Effector memory CD4-positive, alpha-beta T cell (primary cell): Measurements from ENCODE around the gene NFAT5.

ENCODE experiments used
- DNase-seq, 3 donors: peaks; one replicate each; pipeline ENCODE4 v3.0.0-alpha.2; 2020
- H3K27ac ChIP-seq: 2 replicates; pipeline ENCODE4 v1.7.0; 2013; ENCODE audit warnings: mild to moderate bottlenecking, low read length, moderate library complexity; ENCODE audit not compliant: insufficient read depth, poor library complexity, severe bottlenecking
- H3K27me3 ChIP-seq: replicated peaks from 2 replicates; pipeline ENCODE4 v1.7.0; 2013; ENCODE audit warnings: mild to moderate bottlenecking, low read length; ENCODE audit not compliant: insufficient read depth, control insufficient read depth, poor library complexity, severe bottlenecking
- H3K36me3 ChIP-seq: 2 replicates; pipeline ENCODE4 v1.7.0; 2013; ENCODE audit warnings: mild to moderate bottlenecking, low read length, moderate library complexity; ENCODE audit not compliant: control insufficient read depth, insufficient read depth
- H3K4me1 ChIP-seq: 2 replicates; pipeline ENCODE4 v1.7.0; 2013; ENCODE audit warnings: low read length, mild to moderate bottlenecking; ENCODE audit not compliant: control insufficient read depth, insufficient read depth, poor library complexity, severe bottlenecking
- H3K4me3 ChIP-seq: 2 replicates; pipeline ENCODE4 v1.7.0; 2013; ENCODE audit warnings: low read length, low read depth, mild to moderate bottlenecking; ENCODE audit not compliant: insufficient read depth, poor library complexity, severe bottlenecking
- H3K9me3 ChIP-seq: 2 replicates; pipeline ENCODE4 v1.7.0; 2013; ENCODE audit warnings: mild to moderate bottlenecking, low read length, moderate library complexity; ENCODE audit not compliant: control insufficient read depth

Gene NFAT5

GRCh38 chr16:69662901-69663300, 97.1 kb downstream of the NFAT5 start:
- Histone ChIP-seq H3K36me3 (peaks cover 5% of the 10 kb centered on the region), H3K27ac (no peak overlapping the region), H3K4me1 (no peaks in the 10 kb centered on the region), H3K9me3 (no peaks in the 10 kb centered on the region), H3K4me3 (no peak overlapping the region), H3K27me3 (no peaks in the 10 kb centered on the region)
- DNase-seq, result no peak

DNA sequence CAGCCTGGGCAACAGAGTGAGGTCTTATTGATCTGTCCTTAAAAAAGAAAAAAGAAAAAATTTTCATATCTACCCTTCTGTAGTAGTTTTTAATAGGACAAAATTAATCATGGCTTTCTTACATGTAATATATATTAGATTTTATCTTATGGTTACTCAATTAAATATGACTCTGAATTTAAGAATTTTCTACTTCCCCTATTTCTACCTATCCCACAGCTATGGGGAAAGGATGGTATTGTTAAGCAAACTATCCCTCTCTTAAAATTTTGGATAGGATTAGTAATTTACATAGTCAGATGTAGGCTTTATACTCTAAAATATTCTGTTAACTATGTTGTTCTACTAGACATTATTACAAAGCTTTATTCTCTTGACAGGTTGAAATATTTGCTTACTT, 98.1 kb downstream of the NFAT5 start:
- H3K27ac ChIP-seq, result no peak overlapping the region
- H3K4me1 ChIP-seq, result no peaks in the 10 kb centered on the region
- H3K27me3 ChIP-seq, result no peaks in the 10 kb centered on the region
- H3K9me3 ChIP-seq, result no peaks in the 10 kb centered on the region
- no peak for DNase-seq
- H3K36me3 ChIP-seq, result peaks cover 5% of the 10 kb centered on the region
- no peak overlapping the region for H3K4me3 ChIP-seq

DNA sequence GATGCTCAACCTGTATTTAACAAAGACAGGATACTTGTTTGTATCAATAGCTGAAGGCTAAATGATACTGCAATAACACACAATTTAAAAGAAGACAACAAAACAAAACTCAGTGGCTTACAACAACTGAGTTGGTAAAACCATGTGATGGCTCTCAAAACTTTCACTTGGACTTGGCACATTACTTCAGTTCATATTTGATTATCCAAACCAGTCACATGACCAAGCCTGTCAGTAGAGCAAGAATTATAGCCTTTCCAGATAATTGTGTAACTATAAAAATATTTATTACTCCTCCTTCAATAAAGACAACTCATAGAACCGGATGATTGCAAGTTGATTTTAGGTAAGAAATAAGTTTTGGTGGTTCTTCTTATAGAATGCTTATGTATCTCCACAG, 103.8 kb downstream of the NFAT5 start:
- no peak for DNase-seq
- H3K4me3 ChIP-seq, result no peak overlapping the region
- no peak overlapping the region for H3K27ac ChIP-seq
- H3K4me1 ChIP-seq, result no peaks in the 10 kb centered on the region
- peaks cover 6% of the 10 kb centered on the region for H3K36me3 ChIP-seq
- H3K27me3 ChIP-seq, result no peaks in the 10 kb centered on the region
- no peaks in the 10 kb centered on the region for H3K9me3 ChIP-seq

DNA sequence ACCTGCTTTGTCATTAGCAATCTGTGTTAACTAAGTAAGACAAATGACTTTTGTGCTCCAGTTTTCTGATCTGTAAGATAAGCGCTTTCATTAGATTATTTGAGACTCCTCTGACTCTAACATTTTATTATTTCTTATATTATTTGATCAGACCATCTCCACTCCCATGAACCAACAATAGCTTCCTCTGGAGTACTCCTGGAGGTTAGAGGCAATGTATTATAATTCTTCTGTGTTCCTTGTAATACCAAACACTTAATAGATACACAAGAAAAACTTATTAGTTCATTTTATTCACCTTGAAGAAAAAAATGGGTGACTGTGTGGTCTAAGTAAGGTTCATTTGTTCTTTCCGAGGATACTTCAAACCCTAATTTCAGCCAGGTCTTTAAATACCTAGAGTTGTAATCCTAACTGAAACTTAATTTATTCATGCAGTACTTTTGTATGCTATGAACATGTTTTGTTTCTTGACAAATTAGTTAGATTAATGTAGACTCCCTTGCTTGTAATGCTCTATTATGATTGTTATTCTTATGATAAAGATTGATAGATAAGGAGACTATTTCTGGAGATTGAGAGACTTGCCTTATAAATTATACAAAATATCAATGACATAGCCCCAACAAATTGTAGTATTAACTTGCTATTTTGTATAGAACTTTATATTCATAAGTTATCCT, 106.7 kb downstream of the NFAT5 start:
- Histone ChIP-seq H3K9me3 (no peaks in the 10 kb centered on the region), H3K36me3 (peaks cover 9% of the 10 kb centered on the region), H3K4me1 (no peaks in the 10 kb centered on the region), H3K4me3 (no peak overlapping the region), H3K27ac (no peak overlapping the region), H3K27me3 (no peaks in the 10 kb centered on the region)
- DNase-seq, result no peak

- Histone ChIP-seq H3K36me3 (peaks cover 9% of the 10 kb centered on the region), H3K9me3 (no peaks in the 10 kb centered on the region), H3K4me1 (no peaks in the 10 kb centered on the region), H3K27me3 (no peaks in the 10 kb centered on the region), H3K4me3 (no peak overlapping the region), H3K27ac (no peak overlapping the region)
- no peak for DNase-seq
Observed at GRCh38 chr16:69672998-69673713, 107.4 kb downstream of the NFAT5 start.

GRCh38 chr16:69680358-69680757, 114.6 kb downstream of the NFAT5 start:
- no peak for DNase-seq
- Histone ChIP-seq H3K4me1 (no peaks in the 10 kb centered on the region), H3K4me3 (no peak overlapping the region), H3K27me3 (no peaks in the 10 kb centered on the region), H3K36me3 (peaks cover 3% of the 10 kb centered on the region), H3K9me3 (no peaks in the 10 kb centered on the region), H3K27ac (no peak overlapping the region)

DNA sequence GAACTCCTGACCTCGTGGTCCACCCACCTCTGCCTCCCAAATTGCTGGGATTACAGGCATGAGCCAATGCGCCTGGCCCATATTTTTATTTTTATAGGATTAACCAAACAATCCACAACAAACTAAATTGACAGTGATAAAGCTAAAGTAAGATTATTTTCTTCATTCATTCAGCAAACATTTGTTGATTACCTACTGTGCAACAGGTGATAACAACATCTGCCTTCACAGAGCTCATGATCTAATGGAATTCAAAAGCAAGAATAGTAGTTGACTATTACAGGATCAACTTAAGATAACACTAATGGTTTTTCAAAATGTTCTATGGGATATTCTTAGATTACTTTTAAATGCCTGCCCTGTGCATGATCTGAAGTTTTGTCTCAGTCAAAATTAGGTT, 122.8 kb downstream of the NFAT5 start:
- DNase-seq, result no peak
- Histone ChIP-seq H3K27me3 (no peaks in the 10 kb centered on the region), H3K4me1 (no peaks in the 10 kb centered on the region), H3K27ac (no peak overlapping the region), H3K36me3 (peaks cover 23% of the 10 kb centered on the region), H3K9me3 (no peaks in the 10 kb centered on the region), H3K4me3 (no peak overlapping the region)

GRCh38 chr16:69691980-69692911, 126.5 kb downstream of the NFAT5 start:
- no peak overlapping the region for H3K27ac ChIP-seq
- no peaks in the 10 kb centered on the region for H3K4me1 ChIP-seq
- H3K36me3 ChIP-seq, result peaks cover 51% of the 10 kb centered on the region
- H3K4me3 ChIP-seq, result no peak overlapping the region
- no peaks in the 10 kb centered on the region for H3K27me3 ChIP-seq
- no peaks in the 10 kb centered on the region for H3K9me3 ChIP-seq
- no peak for DNase-seq

GRCh38 chr16:69693916-69694315, 128.2 kb downstream of the NFAT5 start:
- peaks cover 51% of the 10 kb centered on the region for H3K36me3 ChIP-seq

DNA sequence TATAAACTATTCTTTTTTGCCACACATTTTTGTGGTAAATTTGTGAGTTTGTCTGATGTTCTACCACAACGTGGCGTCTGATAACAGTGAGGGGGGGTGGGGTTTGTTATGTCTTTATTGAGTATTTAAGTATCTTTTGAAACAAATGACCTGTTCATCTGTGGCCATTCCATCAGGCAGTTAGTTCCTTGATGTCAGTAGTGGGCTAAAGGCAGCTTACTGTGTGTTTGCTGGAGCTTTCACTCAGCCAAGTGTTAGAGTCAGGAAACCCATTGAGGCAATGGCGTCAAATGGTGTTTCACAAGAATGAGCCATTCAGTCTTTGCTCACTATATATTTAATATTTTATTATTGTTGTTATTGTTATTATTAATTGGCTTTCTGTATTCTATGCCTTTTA, 132.6 kb downstream of the NFAT5 start:
- DNase-seq, result no peak
- Histone ChIP-seq H3K4me1 (no peaks in the 10 kb centered on the region), H3K36me3 (peaks cover 30% of the 10 kb centered on the region)

More at GRCh38 chr16:69693916-69694315, 128.2 kb downstream of the NFAT5 start:
- Histone ChIP-seq H3K4me1 (no peaks in the 10 kb centered on the region), H3K27ac (no peak overlapping the region), H3K27me3 (no peaks in the 10 kb centered on the region), H3K4me3 (no peak overlapping the region), H3K9me3 (no peaks in the 10 kb centered on the region)
- DNase-seq, result no peak

More for the DNA sequence above, 132.6 kb downstream of the NFAT5 start:
- Histone ChIP-seq H3K9me3 (no peaks in the 10 kb centered on the region), H3K27ac (no peak overlapping the region), H3K27me3 (no peaks in the 10 kb centered on the region), H3K4me3 (no peak overlapping the region)
